K562 (cell line): ENCODE measurements around the gene PPL. TPM values are rescaled to one million over a fixed set of nuclear protein-coding genes. Genes with fewer than 3 reads are reported as not detected.

Source experiments
- ATAC-seq: fragments of 200-7000 bp; cut with Tn5 transposase; 3 replicates; pipeline ENCODE4 v1.9.1; 2020; ENCODE audit warnings: moderate library complexity
- BruUV-seq: library from RNA; stranded (reverse); fragments of 400-500 nt; replicated peaks from 2 replicates; lab custom pipeline; 2021; lab: Mats Ljungman, UMichigan
- CTCF ChIA-PET: fragments of 300-600 bp; formaldehyde crosslinking; extraction: SDS; loops from one replicate; lab custom pipeline; 2021; ENCODE audit warnings: low intra/inter-chr PET ratio; lab: Yijun Ruan, JAX
- POLR2A ChIA-PET: fragments of 300-600, 350-650 bp; sonication (Branson Sonifier 250); formaldehyde crosslinking; extraction: SDS; loops from one replicate; lab custom pipeline; 2021; ENCODE audit warnings: antibody characterized with exemption, inconsistent platforms; lab: Yijun Ruan, JAX
- DNase-seq, 4 experiments: peaks; one replicate each; pipeline versions ENCODE4 v3.0.0 to v3.0.0-alpha.2; 2011 to 2018; ENCODE audit warnings: low spot score in 3 of 4, mixed read lengths in 3 of 4; ENCODE audit errors: extremely low read depth in 1 of 4
- FAIRE-seq: peaks from 2 replicates; lab custom pipeline; 2011; peaks lifted over from hg19 to GRCh38; lab: Jason Lieb, UNC
- H2AFZ ChIP-seq: 2 replicates; pipeline ENCODE4 v1.6.0; 2011; ENCODE audit warnings: low read depth, low read length, control low read depth, inconsistent platforms
- H3K27ac ChIP-seq: fragments of 200-600 bp; 3 replicates; pipeline ENCODE4 v1.8.0; 2011; ENCODE audit warnings: low read depth, mild to moderate bottlenecking, control low read depth, inconsistent platforms, low read length, moderate library complexity, mixed read lengths; ENCODE audit errors: extremely low read depth
- H3K27me3 ChIP-seq, 2 experiments: fragments of 300-600 bp in 1 of 2; 2 replicates in 1 of 2; 3 replicates in 1 of 2; pipeline versions ENCODE4 v1.6.0 to v1.8.0; 2011; ENCODE audit warnings: inconsistent platforms in 2 of 2, low read length in 2 of 2, mild to moderate bottlenecking in 1 of 2, mixed read lengths in 1 of 2, moderate library complexity in 1 of 2; ENCODE audit not compliant: control insufficient read depth in 2 of 2, insufficient read depth in 2 of 2
- H3K36me3 ChIP-seq: fragments of 300-600 bp; 3 replicates; pipeline ENCODE4 v1.8.0; 2011; ENCODE audit warnings: mild to moderate bottlenecking, low read length, inconsistent platforms; ENCODE audit not compliant: control insufficient read depth, insufficient read depth
- H3K4me1 ChIP-seq, 2 experiments: fragments of 200-600 bp in 1 of 2; replicated peaks in 1 of 2; 2 replicates in 1 of 2; 3 replicates in 1 of 2; pipeline versions ENCODE4 v1.5.1 to v1.8.0; 2011; ENCODE audit warnings: inconsistent platforms in 2 of 2, low read length in 2 of 2, mild to moderate bottlenecking in 1 of 2, mixed read lengths in 1 of 2, moderate library complexity in 1 of 2; ENCODE audit not compliant: control insufficient read depth in 2 of 2, insufficient read depth in 2 of 2
- H3K4me2 ChIP-seq: 2 replicates; pipeline ENCODE4 v1.6.1; 2011; ENCODE audit warnings: low read length, control low read depth, inconsistent platforms, mixed read lengths; ENCODE audit not compliant: insufficient read depth
- H3K4me3 ChIP-seq: fragments of 200-600 bp; sonication (generic), shearing (Covaris generic); 2 replicates; pipeline ENCODE4 v1.5.1; 2016; ENCODE audit warnings: control low read depth, inconsistent platforms
- H3K79me2 ChIP-seq: fragments of 200-600 bp; 3 replicates; pipeline ENCODE4 v1.8.0; 2011; ENCODE audit warnings: low read length, inconsistent platforms; ENCODE audit not compliant: control insufficient read depth, insufficient read depth
- H3K9ac ChIP-seq, 2 experiments: 2 replicates each; pipeline versions ENCODE4 v1.6.0 to v1.6.1; 2011; ENCODE audit warnings: low read depth in 2 of 2, low read length in 2 of 2, control low read depth in 1 of 2, inconsistent platforms in 1 of 2, mild to moderate bottlenecking in 1 of 2, mixed read lengths in 1 of 2; ENCODE audit not compliant: insufficient read depth in 1 of 2
- H3K9me1 ChIP-seq: one replicate; pipeline ENCODE4 v1.6.0; 2011; ENCODE audit warnings: inconsistent platforms, mild to moderate bottlenecking, low read length, moderate library complexity; ENCODE audit not compliant: control insufficient read depth, insufficient read depth
- H3K9me3 ChIP-seq: replicated peaks from 2 replicates; pipeline ENCODE4 v1.5.1; 2011; ENCODE audit warnings: low read depth, low read length, inconsistent platforms; ENCODE audit not compliant: control insufficient read depth, insufficient read depth
- H4K20me1 ChIP-seq: replicated peaks from 2 replicates; pipeline ENCODE4 v1.6.1; 2011; ENCODE audit warnings: low read length, inconsistent platforms, mixed read lengths; ENCODE audit not compliant: control insufficient read depth, insufficient read depth
- BHLHE40 ChIP-seq: IDR thresholded peaks from 2 replicates; pipeline ENCODE4 v1.6.1; 2011; ENCODE audit warnings: low read length, improper control_type of control experiment
- BRF1 ChIP-seq: IDR thresholded peaks from 3 replicates; pipeline ENCODE4 v1.6.1; 2011; ENCODE audit warnings: borderline replicate concordance, mild to moderate bottlenecking; ENCODE audit not compliant: insufficient read length; ENCODE audit errors: extremely low read depth
- CBX3 ChIP-seq, 2 experiments: IDR thresholded peaks; 1 replicate in 1 of 2; 2 replicates in 1 of 2; pipeline ENCODE4 v1.6.1; 2012; ENCODE audit warnings: inconsistent platforms in 2 of 2, low read length in 2 of 2, borderline replicate concordance in 1 of 2, control low read depth in 1 of 2
- EZH2 ChIP-seq: IDR thresholded peaks from 2 replicates; pipeline ENCODE4 v1.6.1; 2012; ENCODE audit warnings: low read depth, mild to moderate bottlenecking, inconsistent platforms, low read length, borderline replicate concordance
- MEF2D ChIP-seq: conservative IDR thresholded peaks from 2 replicates; pipeline ENCODE4 v1.6.1; 2016; ENCODE audit warnings: low read depth, missing genetic modification characterization, missing compliant biosample characterization
- MXI1 ChIP-seq: IDR thresholded peaks from 2 replicates; pipeline ENCODE4 v1.6.1; 2011; ENCODE audit warnings: low read depth, mild to moderate bottlenecking, improper control_type of control experiment, low read length
- MYNN ChIP-seq, 2 experiments: sonication (generic); formaldehyde crosslinking in 1 of 2; IDR thresholded peaks; 2 replicates each; pipeline versions ENCODE4 v1.5.0 to v1.6.1; 2016 to 2020; ENCODE audit warnings: antibody characterized with exemption in 1 of 2, missing genetic modification reagents in 1 of 2
- NR4A1 ChIP-seq, 2 experiments: fragments of 250-450 bp in 1 of 2; fragments of 450-650 bp in 1 of 2; sonication (Bioruptor Pico) in 1 of 2; IDR thresholded peaks; 2 replicates each; pipeline versions ENCODE4 v1.4.0 to v1.6.1; 2016 to 2020; ENCODE audit warnings: mild to moderate bottlenecking in 2 of 2, missing compliant biosample characterization in 1 of 2, missing genetic modification characterization in 1 of 2, moderate library complexity in 1 of 2
- SMAD3 ChIP-seq: fragments of 450-650 bp; formaldehyde crosslinking; conservative IDR thresholded peaks from 2 replicates; pipeline ENCODE4 v1.4.0; 2020; ENCODE audit warnings: mild to moderate bottlenecking
- ZNF121 ChIP-seq: sonication (generic); formaldehyde crosslinking; conservative IDR thresholded peaks from 2 replicates; pipeline ENCODE4 v1.8.0; 2022; ENCODE audit warnings: missing genetic modification reagents
- ZNF197 ChIP-seq: fragments of 200-800 bp; sonication (Bioruptor generic); IDR thresholded peaks from 2 replicates; pipeline ENCODE4 v1.6.1; 2016; ENCODE audit warnings: low read depth, missing genetic modification characterization, missing compliant biosample characterization
- ZNF436 ChIP-seq: fragments of 250-450, 450-650 bp; sonication (Bioruptor Pico); formaldehyde crosslinking; IDR thresholded peaks from 2 replicates; pipeline ENCODE4 v1.7.0; 2020; ENCODE audit warnings: mild to moderate bottlenecking
- WGBS: fragments of 100-300 bp; shearing (Covaris generic); methylation state at CpG from one replicate; pipeline ENCODE4 v1.1.6; 2016; ENCODE audit warnings: low coverage, mixed read lengths; ENCODE audit not compliant: insufficient coverage; ENCODE audit errors: missing lambda C conversion rate; 5-methylcytosine and 5-hydroxymethylcytosine counted together
- in situ Hi-C: fragments of 300-500 bp; cut with MboI; formaldehyde crosslinking; loops from 4 replicates; pipeline ENCODE4 v1.15.0; 2018; ENCODE audit warnings: inconsistent platforms, mixed read lengths
- intact Hi-C: fragments of 100-400 bp; cut with micrococcal nuclease; formaldehyde crosslinking; loops from 2 replicates; pipeline ENCODE4 v1.14.2; 2022
- polyA plus RNA-seq, 8 experiments: library from polyadenylated mRNA; depleted of rRNA in 4 of 8; stranded (reverse) in 5 of 8; unstranded in 3 of 8; fragments of >200 nt; fragmentation: Nextera tagmentation in 2 of 8; fragmentation: Illumina TruSeq in 1 of 8; extraction: Ambion mirVana in 2 of 8; extraction: Trizol in 1 of 8; gene quantifications; 2 replicates each; pipeline versions ENCODE4 v1.2.1 to v1.2.3, GENCODE V29; 2011 to 2014; ENCODE audit warnings: inconsistent platforms in 1 of 8, missing spikeins in 1 of 8
- total RNA-seq, 7 experiments: library from RNA; depleted of rRNA in 6 of 7; stranded (reverse); fragments of >200 nt in 6 of 7; fragmentation: Illumina TruSeq in 2 of 7; extraction: Trizol in 2 of 7; gene quantifications; 2 replicates each; pipeline versions ENCODE4 v1.2.1 to v1.2.3, GENCODE V29; 2011 to 2021; ENCODE audit warnings: low replicate concordance in 1 of 7
- TF ChIP-seq, protein P1 (sequence below): fragments of 450-650 bp; formaldehyde crosslinking; IDR thresholded peaks from 2 replicates; pipeline ENCODE4 v1.4.0; 2020; ENCODE audit warnings: mild to moderate bottlenecking, mixed read lengths
- TF ChIP-seq, protein P2 (sequence below): sonication (generic); formaldehyde crosslinking; IDR thresholded peaks from 2 replicates; pipeline ENCODE4 v1.5.0; 2020; ENCODE audit warnings: missing genetic modification reagents
- TF ChIP-seq, protein P3 (sequence below): sonication (generic); formaldehyde crosslinking; IDR thresholded peaks from 2 replicates; pipeline ENCODE4 v1.9.0; 2022; ENCODE audit warnings: mild to moderate bottlenecking, missing genetic modification reagents

Gene PPL
- total and polyA plus RNA-seq, 9 of the 15 experiments (the other 6 are each of a cell fraction or from before 2014, with no cell fraction given), result 0.01 to 0.15 (median 0.07) TPM; not detected in 3

DNA sequence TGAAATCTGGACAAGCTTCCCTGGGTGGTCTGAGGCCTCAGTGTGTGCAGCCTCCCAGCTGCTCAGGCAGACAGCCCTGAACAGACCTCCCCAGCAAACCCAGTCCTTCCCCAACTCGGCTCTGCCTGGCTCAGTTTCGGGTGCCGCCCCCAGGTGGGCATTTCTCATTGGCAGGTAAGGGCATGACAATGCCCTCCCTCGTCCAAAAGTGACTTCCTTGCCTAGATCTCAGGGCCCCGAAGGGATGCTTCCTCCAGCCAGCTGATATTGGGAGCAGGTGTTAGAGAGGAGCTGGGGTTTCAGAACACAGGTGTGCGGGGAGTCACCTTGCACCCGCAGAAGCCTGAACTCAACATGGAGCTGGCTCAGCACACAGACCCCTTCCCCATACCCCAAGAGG lies 3.8 kb upstream of the PPL start (continued):
- TF ChIP-seq, protein P1, sequence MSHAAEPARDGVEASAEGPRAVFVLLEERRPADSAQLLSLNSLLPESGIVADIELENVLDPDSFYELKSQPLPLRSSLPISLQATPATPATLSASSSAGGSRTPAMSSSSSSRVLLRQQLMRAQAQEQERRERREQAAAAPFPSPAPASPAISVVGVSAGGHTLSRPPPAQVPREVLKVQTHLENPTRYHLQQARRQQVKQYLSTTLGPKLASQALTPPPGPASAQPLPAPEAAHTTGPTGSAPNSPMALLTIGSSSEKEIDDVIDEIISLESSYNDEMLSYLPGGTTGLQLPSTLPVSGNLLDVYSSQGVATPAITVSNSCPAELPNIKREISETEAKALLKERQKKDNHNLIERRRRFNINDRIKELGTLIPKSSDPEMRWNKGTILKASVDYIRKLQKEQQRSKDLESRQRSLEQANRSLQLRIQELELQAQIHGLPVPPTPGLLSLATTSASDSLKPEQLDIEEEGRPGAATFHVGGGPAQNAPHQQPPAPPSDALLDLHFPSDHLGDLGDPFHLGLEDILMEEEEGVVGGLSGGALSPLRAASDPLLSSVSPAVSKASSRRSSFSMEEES (CRISPR knock-in tag), result no peak
- TF ChIP-seq BRF1 (no peak), ZNF197 (CRISPR knock-in tag) (no peak), CBX3 (IDR thresholded peaks at IDR 0.05; ENCODE audit: borderline replicate concordance in 1 of 2, low read length in 2 of 2) (no peak), MXI1 (no peak), NR4A1 (CRISPR knock-in tag; IDR thresholded peaks at IDR 0.05) (no peak), NR4A1 (tag; IDR thresholded peaks at IDR 0.05) (no peak), MEF2D (tag) (no peak), MYNN (IDR thresholded peaks at IDR 0.05) (no peak), MYNN (CRISPR knock-in tag; IDR thresholded peaks at IDR 0.05) (no peak), BHLHE40 (no peak)

DNA sequence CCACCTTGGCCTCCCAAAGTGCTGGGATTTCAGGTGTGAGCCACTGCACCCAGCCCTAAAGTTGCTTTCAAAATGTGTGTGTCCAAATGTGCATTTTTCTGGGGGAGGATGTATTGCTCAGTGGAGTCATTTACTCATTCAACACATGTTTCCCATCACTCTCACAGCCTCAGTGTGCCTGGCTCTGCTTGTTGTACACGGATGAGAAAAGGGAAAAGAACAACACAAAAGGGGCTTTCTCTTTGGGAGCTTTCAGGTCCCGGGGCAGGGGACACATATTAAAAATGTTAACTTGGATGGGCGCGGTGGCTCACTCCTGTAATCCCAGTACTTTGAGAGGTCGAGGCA lies 1.7 kb upstream of the PPL start:
- Histone ChIP-seq H3K27me3 (peaks cover 18 to 57% of the 10 kb centered on the region in 2 experiments; a peak in 4 of 5 replicates), H3K9me1 (no peaks in the 10 kb centered on the region), H3K9ac (no peak overlapping the region), H2AFZ (no peak overlapping the region), H3K4me3 (no peak overlapping the region), H3K27ac (no peak overlapping the region), H3K9me3 (no peaks in the 10 kb centered on the region), H4K20me1 (peaks cover 14% of the 10 kb centered on the region), H3K79me2 (no peaks in the 10 kb centered on the region), H3K4me2 (no peak overlapping the region), H3K36me3 (no peaks in the 10 kb centered on the region), H3K4me1 (peaks cover 0 to 25% of the 10 kb centered on the region in 2 experiments; a peak in 3 of 5 replicates)
- ChIA-PET POLR2A (interaction anchor here (0.7 kb wide), 1 partner anchor 1210 kb away, joined by 3 read pairs; no protein-coding TSS in a partner anchor), CTCF (interaction anchor here (0.6 kb wide), 1 partner anchor 113 kb away, joined by 5 read pairs; no protein-coding TSS in a partner anchor)
- TF ChIP-seq, protein P2, sequence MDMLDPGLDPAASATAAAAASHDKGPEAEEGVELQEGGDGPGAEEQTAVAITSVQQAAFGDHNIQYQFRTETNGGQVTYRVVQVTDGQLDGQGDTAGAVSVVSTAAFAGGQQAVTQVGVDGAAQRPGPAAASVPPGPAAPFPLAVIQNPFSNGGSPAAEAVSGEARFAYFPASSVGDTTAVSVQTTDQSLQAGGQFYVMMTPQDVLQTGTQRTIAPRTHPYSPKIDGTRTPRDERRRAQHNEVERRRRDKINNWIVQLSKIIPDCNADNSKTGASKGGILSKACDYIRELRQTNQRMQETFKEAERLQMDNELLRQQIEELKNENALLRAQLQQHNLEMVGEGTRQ, result no peak
- TF ChIP-seq ZNF121 (CRISPR knock-in tag) (0 out of 2 replicates have a peak, but pooled peaks have one; percentile 5), SMAD3 (no peak), EZH2 (no peak), ZNF436 (CRISPR knock-in tag) (no peak)
- TF ChIP-seq, protein P3, sequence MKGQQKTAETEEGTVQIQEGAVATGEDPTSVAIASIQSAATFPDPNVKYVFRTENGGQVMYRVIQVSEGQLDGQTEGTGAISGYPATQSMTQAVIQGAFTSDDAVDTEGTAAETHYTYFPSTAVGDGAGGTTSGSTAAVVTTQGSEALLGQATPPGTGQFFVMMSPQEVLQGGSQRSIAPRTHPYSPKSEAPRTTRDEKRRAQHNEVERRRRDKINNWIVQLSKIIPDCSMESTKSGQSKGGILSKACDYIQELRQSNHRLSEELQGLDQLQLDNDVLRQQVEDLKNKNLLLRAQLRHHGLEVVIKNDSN (CRISPR knock-in tag), result no peak
- no peak for ATAC-seq
- no TSS peak for BruUV-seq
- intact Hi-C loops, result loop anchor here (10.0 kb wide), 1 partner anchor 54 kb away; no protein-coding TSS in a partner anchor
- 5% methylated on average over 4 of the region's 5 CpGs for WGBS
- FAIRE-seq, result no peak
- in situ Hi-C loops, result no loop called here
- no peak for DNase-seq
